Putamen (tissue), 1 donor: ENCODE measurements around the gene GMPS.
"Not testable (repeated sequence)": the region's sequence is repeated elsewhere in the genome, so short reads cannot be mapped to it uniquely, and the experiment has no call there.

Source experiments
- DNase-seq: peaks from one replicate; pipeline ENCODE4 v3.0.0-alpha.2; 2016; ENCODE audit warnings: low spot score

GMPS gene

DNA sequence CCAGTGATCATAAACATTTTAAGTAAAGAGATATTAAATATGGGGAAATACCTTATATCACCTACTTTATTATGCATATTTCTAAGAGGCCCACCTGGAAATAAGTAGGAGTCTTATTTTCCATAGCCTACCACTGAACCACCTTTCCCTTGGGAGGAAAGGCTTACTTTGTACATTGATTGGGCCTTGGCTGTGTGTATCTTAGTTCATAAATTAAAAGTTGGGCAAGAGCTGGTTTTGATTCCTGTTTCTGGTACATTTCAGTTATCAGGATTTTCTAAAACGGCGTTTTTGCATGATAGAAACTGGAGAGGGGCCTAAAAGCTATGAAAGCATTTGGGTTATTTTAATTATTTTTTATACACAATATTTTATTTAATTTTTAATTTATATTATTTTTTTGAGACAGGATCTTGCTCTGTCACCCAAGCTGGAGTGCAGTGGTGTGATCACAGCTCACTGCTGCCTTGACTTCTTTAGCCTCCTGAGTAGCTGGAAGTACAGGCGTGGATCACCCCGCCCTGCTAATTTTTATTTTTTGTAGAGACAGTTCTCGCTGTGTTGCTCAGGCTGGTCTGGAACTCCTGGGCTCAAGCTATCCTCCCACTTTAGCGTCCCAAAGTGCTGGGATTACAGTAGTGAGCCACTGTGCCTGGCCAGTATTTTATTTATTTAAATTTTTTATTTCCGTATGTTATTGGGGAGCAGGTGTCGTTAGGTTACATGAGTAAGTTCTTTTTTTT, 2.6 kb downstream of the GMPS start:
- DNase-seq = no peak

DNA sequence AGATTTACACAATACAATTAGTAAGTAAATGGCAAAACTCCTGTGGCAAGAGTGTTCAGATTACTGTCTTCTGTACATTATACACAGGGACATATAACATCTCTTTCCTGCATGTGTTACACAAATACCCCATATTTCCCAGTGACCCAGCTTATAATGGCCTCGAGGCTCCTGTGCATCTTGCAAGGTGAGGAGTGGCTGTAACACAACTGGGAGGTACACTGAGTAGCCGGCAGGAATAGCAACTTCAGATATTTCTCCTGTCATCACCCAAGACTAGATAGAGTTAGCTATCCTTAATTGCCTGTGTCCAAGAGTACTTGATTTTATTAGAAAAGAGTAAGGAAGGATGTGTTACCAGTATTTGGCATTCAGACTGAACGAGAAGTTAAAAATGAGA, 5.6 kb downstream of the GMPS start:
- DNase-seq = no peak

DNA sequence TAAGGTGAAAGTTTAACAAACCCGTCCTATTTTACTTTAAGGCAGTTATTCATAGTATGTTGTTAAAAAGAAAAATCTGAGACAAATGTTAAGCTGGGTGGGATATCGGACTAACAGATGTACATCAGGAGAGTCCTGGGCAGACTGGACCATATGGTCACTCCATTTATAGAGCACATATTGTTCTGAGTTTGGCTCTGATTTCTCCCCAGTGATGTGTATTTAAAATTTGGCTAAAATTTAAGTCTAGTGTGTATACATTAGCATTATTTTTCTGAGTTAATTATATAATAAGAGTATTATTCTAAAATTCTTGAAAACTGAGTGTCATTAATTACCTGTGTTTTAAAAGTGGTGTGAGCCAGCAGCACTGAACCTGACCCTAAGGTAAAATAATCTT, 6.1 kb downstream of the GMPS start:
- DNase-seq = no peak

DNA sequence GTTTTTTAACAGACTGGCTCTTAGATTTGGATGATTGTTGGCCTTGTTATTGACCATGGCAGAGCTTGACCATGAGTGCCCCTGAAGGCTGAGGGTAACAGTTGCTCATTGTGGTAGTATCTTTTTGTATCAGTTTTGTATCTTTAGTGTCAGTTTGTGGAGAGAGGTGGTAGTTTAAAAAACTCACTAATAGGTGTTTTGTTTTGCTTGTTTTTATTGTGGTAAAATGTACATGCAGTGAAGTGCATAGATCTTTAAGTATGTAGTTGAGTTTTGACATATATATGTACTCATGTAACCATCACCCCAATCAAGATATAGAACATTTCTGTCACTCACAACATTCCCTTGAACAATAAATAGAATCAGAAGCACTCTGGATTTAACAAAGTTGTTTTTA, 9.8 kb downstream of the GMPS start:
- no peak for DNase-seq

DNA sequence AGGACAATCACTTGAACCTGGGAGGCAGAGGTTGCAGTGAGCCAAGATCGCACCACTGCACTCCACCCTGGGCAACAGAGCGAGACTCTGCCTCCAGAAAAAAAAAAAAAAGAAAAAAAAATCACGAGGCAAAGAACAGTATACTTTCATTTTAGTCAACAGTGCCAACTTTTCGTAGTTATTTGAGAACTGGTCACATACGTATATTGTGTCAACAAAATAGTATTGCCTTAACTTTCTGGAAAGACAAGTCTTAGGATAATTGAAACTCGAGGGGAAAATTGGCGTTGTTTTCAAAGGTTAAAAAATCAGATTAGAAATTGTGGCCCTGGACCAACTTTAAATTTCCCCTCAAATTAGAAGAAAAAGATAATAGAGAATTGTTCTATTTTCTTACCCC, 13.8 kb downstream of the GMPS start:
- DNase-seq = no peak

- no peak for DNase-seq
Measured at GRCh38 chr3:155885292-155885691, 14.8 kb downstream of the GMPS start.

GRCh38 chr3:155886348-155886747, 15.9 kb downstream of the GMPS start:
- DNase-seq = not testable (repeated sequence)

GRCh38 chr3:155886915-155887314, 16.5 kb downstream of the GMPS start:
- DNase-seq = no peak

DNA sequence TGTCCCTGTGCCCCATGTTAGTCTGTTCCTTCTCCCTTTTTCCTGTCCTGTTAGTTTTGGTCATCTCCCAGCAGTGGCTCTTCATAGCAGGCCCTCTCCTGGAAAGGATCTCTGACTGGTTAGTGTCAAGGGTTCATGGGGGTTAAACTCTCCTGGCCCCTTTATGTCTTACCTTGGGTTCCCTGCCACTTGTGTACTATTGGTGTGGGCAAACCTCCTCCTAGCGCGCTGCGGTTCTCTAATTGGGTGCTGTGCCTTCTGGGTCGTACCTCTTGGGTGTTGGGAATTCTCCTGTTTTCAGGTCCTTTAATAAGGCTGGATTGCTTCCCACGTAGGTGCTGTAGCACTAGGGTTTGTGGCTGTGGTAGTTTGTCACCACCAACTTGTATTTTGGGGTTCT, 18.8 kb downstream of the GMPS start:
- no peak for DNase-seq

DNA sequence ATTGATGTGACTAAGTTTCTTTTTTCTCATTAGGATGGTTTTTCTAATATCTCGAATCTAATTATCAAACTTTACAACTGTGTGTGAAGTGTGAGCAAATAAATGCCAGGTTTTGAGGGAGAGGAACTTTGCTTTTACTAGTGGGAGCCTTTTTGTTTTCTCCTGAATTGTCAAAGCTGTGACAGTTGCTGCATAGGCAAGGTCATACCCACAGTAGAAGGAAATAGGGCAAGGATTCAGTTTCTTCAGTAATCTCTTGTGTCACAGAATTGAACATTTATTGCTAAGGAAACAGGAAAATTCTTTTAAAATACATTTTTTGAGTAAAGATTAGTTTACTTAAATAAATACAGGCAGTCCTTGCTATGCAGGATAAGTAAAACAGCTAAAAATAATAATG, 19.5 kb downstream of the GMPS start:
- DNase-seq = no peak

DNA sequence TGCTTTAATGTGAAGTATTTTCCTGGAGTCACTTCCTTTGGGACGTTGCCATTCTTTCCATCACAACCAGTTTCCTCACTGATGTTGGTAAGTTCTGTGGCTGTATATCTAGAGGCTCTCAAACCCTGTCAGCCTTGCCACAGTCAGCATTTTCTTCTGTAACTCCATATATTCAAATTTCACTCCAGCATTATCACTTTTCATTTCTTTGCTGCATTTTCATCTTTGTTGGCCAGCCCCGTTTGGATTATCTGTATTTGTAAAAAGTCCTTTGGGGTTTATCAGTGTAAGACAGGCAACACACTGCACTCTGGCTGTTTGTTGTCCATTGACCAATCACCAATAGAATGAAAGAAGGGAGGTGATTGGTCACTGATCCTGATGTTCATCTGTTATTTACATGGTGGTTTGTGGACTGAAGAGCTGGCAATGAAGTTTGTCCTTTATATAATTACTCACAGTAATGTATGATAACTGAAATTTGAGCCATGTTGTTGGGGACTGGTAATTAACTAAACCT, 20.3 kb downstream of the GMPS start:
- no peak for DNase-seq

DNA sequence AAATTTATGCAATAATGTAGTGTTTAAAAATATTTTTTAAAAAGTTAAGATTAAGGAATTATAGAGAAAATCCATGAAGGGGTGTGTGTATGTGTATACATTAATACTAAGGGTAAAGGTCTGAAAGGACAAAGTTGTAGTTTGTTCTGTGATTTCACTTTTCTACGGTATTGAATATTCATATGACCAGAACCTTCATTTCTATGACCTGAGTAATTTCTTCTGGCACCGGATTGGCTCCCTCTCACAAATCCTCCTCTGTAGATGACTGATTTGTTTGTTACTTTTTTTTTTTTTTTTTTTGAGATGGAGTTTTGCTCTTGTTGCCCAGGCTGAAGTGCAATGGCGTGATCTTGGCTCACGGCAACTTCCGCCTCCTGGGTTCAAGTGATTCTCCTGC, 20.9 kb downstream of the GMPS start:
- DNase-seq = no peak

DNA sequence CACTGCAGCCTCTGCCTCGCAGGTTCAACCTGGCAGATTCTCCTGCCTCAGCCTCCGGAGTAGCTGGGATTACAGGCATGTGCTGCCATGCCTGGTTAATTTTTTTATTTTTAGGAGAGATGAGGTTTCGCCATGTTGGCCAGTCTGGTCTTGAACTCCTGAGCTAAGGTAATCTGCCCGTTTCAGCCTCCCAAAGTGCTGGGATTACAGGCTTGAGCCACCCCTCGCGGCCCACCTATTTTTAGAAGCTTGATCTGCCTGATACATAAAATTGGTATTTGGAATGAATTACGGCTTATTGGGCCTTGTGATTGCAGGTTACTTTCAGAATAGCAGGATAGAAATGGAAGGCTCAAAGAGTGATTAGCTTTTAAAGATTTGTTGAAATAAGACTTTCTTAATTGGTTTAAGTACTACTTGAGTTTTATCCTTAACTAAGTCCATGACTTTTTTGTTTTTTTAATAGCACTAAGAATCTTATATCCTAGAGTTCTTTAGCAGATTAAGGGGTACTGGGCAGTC, 25.0 kb downstream of the GMPS start:
- DNase-seq = no peak

- no peak for DNase-seq
Measured at GRCh38 chr3:155906900-155907299, 36.5 kb downstream of the GMPS start.

- no peak for DNase-seq
Measured at GRCh38 chr3:155908086-155908485, 37.6 kb downstream of the GMPS start.

- no peak for DNase-seq
Measured at GRCh38 chr3:155908605-155909004, 38.2 kb downstream of the GMPS start.

- DNase-seq = no peak
Measured at GRCh38 chr3:155912090-155912489, 41.6 kb downstream of the GMPS start.

- no peak for DNase-seq
Measured at GRCh38 chr3:155912579-155913190, 42.2 kb downstream of the GMPS start.

DNA sequence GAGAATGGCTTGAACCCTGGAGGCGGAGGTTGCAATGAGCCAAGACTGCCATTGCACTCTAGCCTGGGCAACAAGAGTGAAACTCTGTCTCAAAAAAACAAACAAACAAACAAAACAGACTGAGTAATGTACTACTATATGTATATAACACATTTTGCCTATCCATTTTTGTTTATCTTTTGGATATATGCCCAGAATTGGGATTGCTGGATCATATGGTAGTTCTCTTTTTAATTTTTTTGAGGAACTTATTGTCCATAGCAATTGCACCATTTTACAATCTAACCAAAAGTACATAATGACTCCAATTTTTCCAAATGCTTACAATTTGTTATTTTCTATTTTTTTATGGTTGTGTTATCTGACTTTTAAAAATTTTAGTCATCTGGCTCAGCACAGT, 47.3 kb downstream of the GMPS start:
- no peak for DNase-seq

DNA sequence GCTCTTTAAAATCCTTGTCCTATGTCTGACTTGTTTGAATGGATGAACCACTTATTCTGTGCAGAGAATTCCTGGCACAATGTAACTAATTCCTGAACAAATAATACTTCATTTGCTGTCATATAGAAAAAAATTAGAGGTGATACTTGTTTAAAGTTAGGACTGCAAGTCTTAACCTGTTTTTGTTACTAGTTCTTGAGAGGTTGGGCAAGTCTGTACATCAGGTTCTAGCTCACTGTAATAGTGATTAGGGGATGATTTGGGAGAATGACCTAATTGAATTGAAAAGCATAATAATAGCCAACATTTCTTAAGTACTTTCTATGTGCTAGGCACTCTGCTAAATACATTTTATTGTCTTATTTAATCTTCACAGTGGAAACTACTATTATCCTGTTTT, 49.3 kb downstream of the GMPS start:
- DNase-seq = no peak

DNA sequence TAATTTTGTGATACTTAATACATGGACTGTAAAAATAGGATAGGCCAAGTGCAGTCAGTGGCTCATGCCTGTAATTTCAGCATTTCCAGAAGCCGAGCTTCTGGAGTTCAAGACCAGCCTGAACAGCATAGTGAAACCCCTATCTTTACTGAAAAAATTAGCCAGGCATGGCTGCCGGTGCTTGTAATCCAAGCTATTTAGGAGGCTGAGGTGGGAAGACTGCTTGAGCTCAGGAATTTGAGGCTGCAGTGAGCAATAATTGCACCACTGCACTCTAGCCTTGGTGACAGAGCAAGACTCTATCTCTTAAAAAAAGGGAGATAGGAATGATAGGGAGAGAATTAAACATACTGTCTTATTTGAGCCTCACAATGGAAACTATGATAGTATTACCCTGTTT, 51.0 kb downstream of the GMPS start:
- DNase-seq = no peak

DNA sequence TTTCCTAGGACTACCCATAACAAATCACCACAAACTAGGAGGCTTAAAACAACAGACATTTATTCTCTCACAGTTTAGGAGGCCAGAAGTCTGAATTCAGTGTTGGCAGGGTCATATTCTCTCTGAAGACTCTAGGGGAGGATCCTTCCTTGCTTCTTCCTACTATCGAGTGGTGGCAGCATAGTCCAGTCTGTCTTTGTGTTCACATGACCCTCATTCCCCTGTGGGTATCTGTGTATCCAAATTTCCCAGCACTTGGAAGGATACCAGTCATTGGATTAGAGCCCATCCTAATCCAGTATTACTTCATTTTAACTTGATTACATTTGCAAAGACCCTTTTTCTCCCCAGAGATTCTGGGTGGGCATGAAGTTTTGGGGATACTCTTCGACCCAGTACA, 63.8 kb downstream of the GMPS start:
- no peak for DNase-seq

DNA sequence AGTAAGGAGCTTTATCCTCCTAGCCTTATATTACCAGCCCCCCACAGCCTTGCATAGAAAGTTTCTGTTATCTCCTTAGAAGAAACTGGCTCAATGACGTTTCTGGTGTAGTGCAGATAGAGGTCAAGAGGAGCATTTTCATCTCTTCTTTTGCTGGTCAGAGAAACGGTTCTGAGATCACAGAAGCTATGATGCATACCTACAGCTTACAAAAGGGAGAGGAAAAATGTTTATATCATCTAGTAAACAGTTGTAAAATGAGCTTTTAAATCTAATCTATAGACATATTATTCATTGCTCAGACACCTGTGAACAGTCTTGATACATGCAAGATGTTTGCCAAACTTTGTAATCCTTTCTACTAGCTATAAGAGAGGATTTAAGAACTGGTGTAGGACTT, 68.0 kb downstream of the GMPS start:
- DNase-seq = no peak

- no peak for DNase-seq
Measured at GRCh38 chr3:155941354-155941753, 70.9 kb downstream of the GMPS start.
